BE2C (cell line): ENCODE measurements around the gene SCP2.

Experiments used
- DNase-seq: peaks from one replicate; pipeline ENCODE4 v3.0.0-alpha.2; 2020
- H3K27me3 ChIP-seq: fragments of 250-450 bp; sonication (Bioruptor Pico); 2 replicates; pipeline ENCODE4 v1.5.1; 2020; ENCODE audit warnings: mild to moderate bottlenecking
- H3K36me3 ChIP-seq: fragments of 250-450 bp; sonication (Bioruptor Pico); 2 replicates; pipeline ENCODE4 v1.5.1; 2020; ENCODE audit warnings: mild to moderate bottlenecking
- H3K4me1 ChIP-seq: fragments of 250-450 bp; sonication (Bioruptor Pico); 2 replicates; pipeline ENCODE4 v1.5.1; 2020
- H3K4me3 ChIP-seq: 2 replicates; pipeline ENCODE4 v1.5.1; 2011; ENCODE audit warnings: low read depth, low read length
- H3K9me3 ChIP-seq: fragments of 250-450 bp; sonication (Bioruptor Pico); 2 replicates; pipeline ENCODE4 v1.5.1; 2020
- CTCF ChIP-seq: IDR thresholded peaks from 2 replicates; pipeline ENCODE4 v1.5.1; 2012; ENCODE audit warnings: mild to moderate bottlenecking, low read depth, low read length

The SCP2 gene

DNA sequence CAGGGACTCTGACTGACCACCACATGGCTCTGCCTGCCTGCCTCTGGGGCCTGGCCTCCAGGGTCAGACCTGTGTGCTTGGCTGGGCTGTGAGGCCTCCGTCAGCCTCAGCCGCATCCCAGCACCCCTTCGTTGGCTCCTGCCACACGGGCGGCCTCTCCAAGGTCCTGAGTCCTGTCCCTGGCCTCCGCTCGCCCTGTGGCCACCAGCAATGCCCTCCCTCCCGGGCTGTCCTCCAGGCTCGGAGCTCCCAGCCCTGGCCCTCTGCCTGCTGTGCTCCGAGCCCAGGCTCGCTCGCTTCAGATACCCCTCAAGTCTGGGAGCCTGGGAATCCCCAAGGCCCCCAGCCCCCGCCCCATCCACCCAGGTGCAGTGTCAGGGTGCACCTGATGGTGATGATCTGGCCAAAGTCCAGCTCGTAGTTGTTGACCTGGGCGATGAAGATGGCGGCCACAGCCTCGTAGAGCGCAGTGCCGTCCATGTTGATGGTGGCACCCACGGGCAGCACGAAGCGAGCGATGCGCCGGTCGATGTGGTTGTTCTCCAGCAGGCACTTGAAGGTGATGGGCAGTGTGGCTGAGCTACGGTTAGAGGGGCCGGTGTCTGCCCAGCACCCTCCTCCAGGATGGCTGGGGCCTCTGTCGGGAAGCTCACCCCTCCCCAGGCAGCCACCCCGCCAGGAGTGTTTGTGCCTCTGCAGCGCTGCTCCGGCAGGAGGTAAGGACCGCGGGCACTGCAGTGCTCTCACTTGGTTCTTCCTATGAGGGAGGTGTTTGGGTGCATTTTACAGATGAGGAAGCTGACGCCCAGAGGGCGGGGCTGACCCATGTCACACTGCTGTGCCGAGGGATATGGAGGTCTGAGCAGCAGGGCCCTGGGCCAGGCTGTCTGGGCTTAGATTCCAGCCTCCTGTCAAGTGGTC is 163.4 kb downstream of the SCP2 start:
- H3K9me3 ChIP-seq = no peaks in the 10 kb centered on the region
- H3K4me3 ChIP-seq = no peak overlapping the region
- DNase-seq = no peak
- H3K4me1 ChIP-seq = no peaks in the 10 kb centered on the region
- TF ChIP-seq CTCF = no peak
- H3K36me3 ChIP-seq = no peaks in the 10 kb centered on the region
- H3K27me3 ChIP-seq = no peaks in the 10 kb centered on the region

GRCh38 chr1:53091841-53092645 is 165.0 kb downstream of the SCP2 start:
- DNase-seq = no peak
- TF ChIP-seq CTCF = no peak
- Histone ChIP-seq H3K4me3 (no peak overlapping the region), H3K9me3 (no peaks in the 10 kb centered on the region), H3K27me3 (no peaks in the 10 kb centered on the region), H3K36me3 (no peaks in the 10 kb centered on the region), H3K4me1 (no peaks in the 10 kb centered on the region)

DNA sequence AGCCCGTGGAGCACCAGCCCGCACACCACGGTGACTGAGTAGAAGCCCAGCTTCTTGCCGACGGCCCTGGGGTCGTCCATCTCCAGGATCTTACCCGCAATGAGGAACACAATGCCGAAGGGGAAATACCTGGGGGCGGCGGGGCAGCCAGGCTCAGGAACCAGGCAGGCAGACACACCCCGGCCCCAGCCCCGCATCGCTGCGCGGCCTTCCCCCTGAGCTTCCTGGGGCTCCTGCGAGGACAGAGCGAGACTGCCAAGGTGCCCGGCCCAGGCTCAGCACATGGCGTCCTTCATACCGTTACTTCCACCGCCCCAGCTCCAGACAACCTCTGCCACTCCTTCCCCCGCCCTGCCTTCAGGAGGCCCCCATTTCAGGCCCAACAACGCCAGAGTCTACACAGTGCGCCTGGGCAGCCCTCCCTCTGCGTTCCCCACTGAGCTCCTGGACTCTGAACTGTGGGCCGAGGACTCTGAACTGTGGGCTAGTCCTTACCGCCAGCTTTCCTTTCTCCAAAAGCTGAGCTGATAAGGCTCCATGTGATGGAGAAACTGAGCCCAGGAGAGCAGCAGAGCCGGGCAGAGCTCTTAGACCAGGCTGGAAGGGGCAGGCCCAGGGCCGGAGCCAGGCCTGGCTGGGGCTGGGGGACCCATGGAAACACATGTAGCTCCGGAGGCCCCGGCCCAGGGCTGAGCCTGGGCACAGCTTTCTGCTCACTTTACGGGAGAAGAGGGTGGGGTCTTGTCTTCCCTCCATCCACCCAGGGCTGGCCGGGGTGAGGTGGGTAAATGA is 165.8 kb downstream of the SCP2 start:
- no peaks in the 10 kb centered on the region for H3K4me1 ChIP-seq
- H3K27me3 ChIP-seq = no peaks in the 10 kb centered on the region
- DNase-seq = no peak
- H3K4me3 ChIP-seq = no peak overlapping the region
- H3K9me3 ChIP-seq = no peaks in the 10 kb centered on the region
- no peaks in the 10 kb centered on the region for H3K36me3 ChIP-seq
- TF ChIP-seq CTCF = no peak

GRCh38 chr1:53093451-53093754 is 166.3 kb downstream of the SCP2 start:
- Histone ChIP-seq H3K27me3 (no peaks in the 10 kb centered on the region), H3K36me3 (no peaks in the 10 kb centered on the region), H3K9me3 (no peaks in the 10 kb centered on the region), H3K4me1 (no peaks in the 10 kb centered on the region), H3K4me3 (no peak overlapping the region)
- TF ChIP-seq CTCF = no peak
- DNase-seq = no peak

DNA sequence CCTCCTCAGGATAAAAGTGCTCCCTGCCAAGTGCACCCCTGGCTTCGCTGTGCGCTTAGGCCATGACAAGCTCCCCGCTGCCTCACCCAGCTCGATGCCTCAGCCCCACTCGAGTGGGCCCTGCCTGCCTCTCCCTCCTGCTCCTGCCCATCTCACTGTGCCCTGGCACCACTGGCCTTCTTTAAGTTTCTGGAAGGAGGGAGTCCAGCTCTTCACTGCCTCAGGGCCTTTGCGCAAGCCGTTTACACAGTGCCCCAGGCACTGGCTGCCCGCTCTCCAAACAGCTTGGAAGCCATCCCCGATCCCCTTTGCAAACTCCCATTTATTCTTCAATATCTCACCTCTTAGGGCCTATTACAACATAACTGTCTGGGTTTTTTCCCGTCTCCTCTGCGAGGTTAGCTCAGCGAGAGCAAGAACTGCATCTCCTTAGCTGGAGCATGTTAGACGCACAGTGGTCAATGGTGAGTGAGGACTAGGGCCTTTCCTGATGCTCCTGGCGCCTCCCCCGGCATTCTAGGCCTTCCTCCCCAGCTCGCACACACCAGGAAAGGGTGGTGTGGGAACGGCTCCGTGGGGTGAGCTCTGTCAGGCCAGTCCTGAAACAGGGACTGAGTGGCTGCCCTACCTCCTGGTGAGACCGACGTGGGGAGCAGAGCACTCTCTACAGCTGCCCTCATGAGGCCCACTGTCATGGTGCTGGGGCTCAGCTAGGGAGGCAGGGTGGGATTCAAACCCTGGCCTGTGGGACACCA is 166.9 kb downstream of the SCP2 start:
- TF ChIP-seq CTCF = no peak
- DNase-seq = no peak
- Histone ChIP-seq H3K36me3 (no peaks in the 10 kb centered on the region), H3K4me1 (no peaks in the 10 kb centered on the region), H3K9me3 (no peaks in the 10 kb centered on the region), H3K4me3 (no peak overlapping the region), H3K27me3 (no peaks in the 10 kb centered on the region)
